NCI-H460 (cell line): Measurements from ENCODE around the gene ARAP1. TPM values are rescaled to one million over a fixed set of nuclear protein-coding genes. Genes with fewer than 3 reads are reported as not detected.

Source experiments
- DNase-seq: peaks from one replicate; pipeline ENCODE4 v3.0.0-alpha.2; 2016; ENCODE audit warnings: low read depth; ENCODE audit errors: extremely low read depth
- small RNA-seq, 2 experiments: library from RNA; depleted of rRNA; stranded (forward); fragments of <200 nt; gene quantifications; one replicate each; pipeline ENCODE3, GENCODE V24; 2014
- total RNA-seq: library from RNA; depleted of rRNA; stranded (reverse); fragments of >200 nt; shearing (Covaris generic); gene quantifications from 2 replicates; pipeline ENCODE4 v1.2.3, GENCODE V29; 2014; rRNA removed

The ARAP1 gene
- total RNA-seq, 1 experiment from 2014 or later, result 20.0 TPM

- no peak for DNase-seq
Observed at GRCh38 chr11:72646024-72646423, 106.2 kb downstream of the ARAP1 start.

- DNase-seq, result peak; percentile 67
Observed at GRCh38 chr11:72643547-72643946, 108.7 kb downstream of the ARAP1 start.

DNA sequence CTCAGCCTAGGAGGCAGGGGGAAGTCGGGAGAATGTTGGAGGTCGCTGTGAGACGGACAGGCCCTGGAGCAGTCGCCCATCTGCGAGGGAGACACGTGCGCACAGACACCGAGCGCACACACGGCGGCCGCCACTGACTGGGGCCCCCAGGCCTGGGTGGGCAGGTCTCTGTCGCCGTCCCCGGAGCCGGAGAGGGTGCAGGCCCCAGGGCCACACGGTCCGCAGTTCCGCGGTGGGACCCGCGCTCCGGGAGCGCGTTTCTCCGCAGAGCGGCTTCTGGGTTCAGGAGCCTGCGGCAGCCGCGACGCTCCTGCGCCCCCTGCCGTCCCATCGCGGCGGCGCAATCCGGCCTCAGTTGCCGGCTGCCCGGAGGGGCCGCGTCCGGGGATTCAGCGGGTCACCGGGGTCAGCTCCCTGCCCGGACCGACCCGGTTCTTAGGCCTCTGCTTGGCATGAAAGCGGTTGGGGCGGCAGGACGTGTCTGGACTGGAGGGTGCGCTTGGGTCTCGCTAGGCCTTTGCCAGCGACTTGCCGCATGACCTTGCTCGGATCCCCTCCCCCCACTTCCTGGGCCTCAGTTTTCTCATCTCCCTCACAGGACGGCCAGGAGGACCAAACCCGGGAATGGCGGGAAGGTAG lies 109.2 kb downstream of the ARAP1 start:
- peak; percentile 15 for DNase-seq

DNA sequence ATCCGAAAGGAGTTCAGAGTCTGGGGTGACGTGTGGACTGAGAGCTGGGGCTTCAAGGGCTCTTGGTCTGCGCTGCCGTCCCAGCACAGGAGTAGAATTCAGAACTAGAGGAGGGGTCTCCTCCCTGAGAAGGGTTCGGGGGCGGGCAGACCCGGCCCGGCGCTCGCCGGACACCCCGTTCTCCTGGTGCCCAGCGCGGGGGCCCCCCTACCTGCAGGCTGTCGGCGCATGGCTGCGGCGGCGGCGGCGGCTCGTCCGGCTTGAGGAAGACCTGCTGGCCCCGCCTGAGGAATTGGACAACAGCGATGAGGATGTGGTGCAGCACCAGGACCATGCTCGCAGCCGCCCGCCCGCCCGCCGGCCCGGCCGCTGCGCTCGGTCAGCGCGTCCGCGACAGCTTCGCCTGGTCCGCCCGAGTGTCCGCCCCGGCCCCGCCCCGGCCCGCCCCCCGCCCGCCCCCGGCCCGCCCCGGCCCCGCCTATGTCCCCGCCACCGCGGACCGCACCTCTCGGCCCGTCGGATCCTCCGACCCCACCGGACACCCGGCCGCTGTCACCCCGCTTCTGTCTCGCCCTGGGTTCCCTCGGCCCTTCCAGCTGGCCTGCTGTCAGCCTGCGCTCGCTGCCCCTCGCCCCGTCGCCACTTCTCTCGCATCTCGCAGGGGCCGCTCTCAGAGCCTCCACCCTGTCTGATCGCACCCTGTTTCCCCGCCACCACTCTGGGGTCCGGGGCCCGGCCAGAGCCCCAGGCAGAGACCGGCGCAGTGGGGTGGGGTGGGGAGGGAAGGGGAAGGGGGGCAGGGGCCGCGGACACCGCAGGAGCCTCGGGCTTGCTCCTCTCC lies 109.9 kb downstream of the ARAP1 start:
- DNase-seq, result peak; percentile 13

DNA sequence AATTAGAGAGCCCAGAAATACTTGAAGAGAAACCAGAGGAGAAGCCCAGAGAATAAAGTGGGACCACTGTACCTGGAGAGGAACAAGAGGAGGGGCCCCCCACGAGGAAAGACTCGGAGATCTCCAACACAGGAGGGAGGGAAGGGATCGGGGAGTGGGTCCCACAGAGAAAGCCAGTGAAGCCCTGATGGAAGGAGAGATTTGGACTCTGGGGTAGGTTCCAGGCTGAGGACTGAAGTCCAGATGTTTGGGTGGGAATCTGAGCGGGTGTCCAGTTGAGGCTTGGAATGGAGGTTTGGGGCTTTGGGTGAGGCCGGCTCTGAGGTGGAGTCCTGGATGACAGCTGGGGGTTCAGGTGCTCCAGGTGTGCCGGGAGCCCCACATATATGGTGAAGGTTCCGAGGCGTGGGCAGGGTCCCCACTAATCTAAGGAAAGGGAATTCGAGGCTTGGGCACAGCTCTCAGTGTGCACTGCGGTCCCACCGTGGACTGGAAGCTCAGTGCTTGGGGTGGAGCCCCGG lies 110.6 kb downstream of the ARAP1 start:
- DNase-seq, result no peak

DNA sequence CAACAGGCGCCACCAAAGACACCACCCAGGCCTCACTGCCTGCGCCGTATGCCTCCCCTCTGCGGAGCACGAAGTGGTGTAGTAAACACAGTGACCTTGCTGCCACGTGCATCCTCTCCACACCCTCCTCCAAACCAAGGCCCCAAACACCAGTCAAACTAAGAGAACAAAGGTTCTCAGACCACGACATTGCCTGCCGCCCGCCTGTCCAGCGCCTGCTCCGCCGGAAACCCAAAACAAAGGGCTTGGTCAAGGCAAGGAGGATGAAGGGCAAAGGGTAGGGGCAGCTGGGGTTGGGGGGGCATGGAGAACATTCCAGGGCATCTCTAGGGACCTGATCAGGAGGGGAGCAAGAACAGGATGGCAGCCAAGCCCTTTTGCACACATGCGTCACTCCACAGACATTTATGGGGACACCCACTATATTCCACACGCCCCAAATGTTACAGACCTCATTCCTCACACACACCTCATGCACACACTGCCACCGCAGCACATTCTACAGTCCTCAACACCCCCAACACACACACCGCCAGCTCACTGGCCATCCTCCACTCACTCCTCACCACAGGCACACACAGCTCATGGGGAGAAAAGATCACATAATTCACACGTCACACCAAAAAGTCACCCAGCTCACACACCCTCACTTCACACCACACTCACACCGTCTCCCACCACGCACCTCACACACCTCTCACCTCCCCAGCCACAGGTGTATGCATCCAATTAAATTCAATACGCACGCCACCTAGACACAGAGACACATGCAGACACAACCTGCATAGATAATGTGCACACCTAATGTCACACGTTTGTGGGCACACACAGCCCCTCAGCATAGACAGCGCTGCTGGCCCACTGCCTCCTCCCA lies 112.5 kb downstream of the ARAP1 start:
- no peak for DNase-seq

- DNase-seq, result no peak
Observed at GRCh38 chr11:72637926-72638325, 114.3 kb downstream of the ARAP1 start.

DNA sequence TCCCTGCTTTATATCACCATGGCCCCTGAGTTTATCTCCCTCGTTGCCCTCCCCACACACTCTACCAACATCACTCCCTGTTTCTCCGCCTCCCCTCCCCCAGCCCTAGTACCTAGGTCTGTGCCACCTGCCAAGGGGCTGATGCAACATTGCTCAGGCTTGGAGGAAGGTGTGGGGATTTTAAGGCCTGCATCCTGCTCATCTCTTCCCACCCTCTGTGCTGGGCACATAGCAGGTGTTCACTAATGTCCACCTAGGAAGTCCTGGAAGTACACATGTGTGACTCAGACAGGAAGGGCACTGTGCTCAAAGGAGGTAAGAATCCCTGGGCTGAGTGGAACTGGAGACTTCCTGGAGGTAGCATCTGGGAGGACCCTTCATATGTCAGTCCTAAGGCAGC lies 115.0 kb downstream of the ARAP1 start:
- no peak for DNase-seq

GRCh38 chr11:72636376-72636775 lies 115.8 kb downstream of the ARAP1 start:
- DNase-seq, result no peak

DNA sequence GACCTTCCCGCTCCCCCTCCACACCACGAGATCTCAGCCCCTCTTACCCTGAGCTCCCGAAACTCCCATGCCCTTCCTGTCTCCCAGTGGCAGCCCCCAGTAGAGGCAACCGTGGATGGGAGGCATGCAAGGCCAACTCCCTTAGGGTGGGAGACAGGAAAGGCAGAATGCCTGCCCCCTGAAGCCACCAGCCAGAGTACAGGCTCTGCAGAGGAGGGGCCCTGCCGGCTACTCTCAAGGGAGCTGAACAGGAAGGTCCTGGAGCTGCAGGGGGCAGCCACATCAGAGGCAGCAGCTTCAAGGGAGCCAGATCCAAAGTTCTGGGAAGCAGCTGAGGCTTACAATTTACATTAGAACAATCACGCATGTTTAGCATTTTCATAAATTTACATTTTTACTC lies 116.3 kb downstream of the ARAP1 start:
- DNase-seq, result no peak

GRCh38 chr11:72635309-72635915 lies 116.8 kb downstream of the ARAP1 start:
- DNase-seq, result no peak

Small RNA genes lying within 50 kb of the gene (small RNA-seq; reads per million reads assigned to genes)
- 0 reads per million in 2 experiments for gene MIR4692
- 0 reads per million in 2 experiments for gene RF00019

Other genes with a start within 250 kb of the ARAP1 start
- 0.55 and 0.92 TPM in 2 replicates for gene PDE2A, start 78.0 kb downstream of the ARAP1 start, total RNA-seq
- 4.3 and 7.4 TPM in 2 replicates for gene STARD10, start 41.6 kb upstream of the ARAP1 start, total RNA-seq
- gene ATG16L2, start 62.0 kb upstream of the ARAP1 start, total RNA-seq, result 3.8 and 5.1 TPM in 2 replicates